HTR-8/SVneo (cell line): ENCODE data around the gene PDX1.

Experiments used
- DNase-seq: peaks from one replicate; pipeline ENCODE4 v3.0.0; 2011; ENCODE audit warnings: low spot score, mixed read lengths; ENCODE audit not compliant: insufficient read length
- FAIRE-seq: peaks from 2 replicates; lab custom pipeline; 2011; peaks lifted over from hg19 to GRCh38; lab: Jason Lieb, UNC

PDX1 gene

GRCh38 chr13:27967736-27968315 lies 48.0 kb downstream of the PDX1 start:
- DNase-seq (no peak), FAIRE-seq (no peak)

- DNase-seq: no peak
- FAIRE-seq: no peak
Measured at GRCh38 chr13:27968316-27969081, 48.7 kb downstream of the PDX1 start.

- DNase-seq: no peak
- no peak for FAIRE-seq
Measured at GRCh38 chr13:27969082-27969865, 49.5 kb downstream of the PDX1 start, which contains the start of gene CDX2. Gene CDX2, minus strand, starts transcription at chr13:27969315. Its CDS starts 309 bp downstream, at chr13:27969006.

GRCh38 chr13:27969866-27970229 lies 50.0 kb downstream of the PDX1 start:
- FAIRE-seq: no peak
- no peak for DNase-seq

GRCh38 chr13:27970382-27971235 lies 50.8 kb downstream of the PDX1 start:
- FAIRE-seq (no peak), DNase-seq (no peak)

- FAIRE-seq (no peak), DNase-seq (no peak)
Measured at GRCh38 chr13:27971236-27971645, 51.4 kb downstream of the PDX1 start.

GRCh38 chr13:27971776-27972477 lies 52.1 kb downstream of the PDX1 start:
- no peak for FAIRE-seq
- DNase-seq: no peak

GRCh38 chr13:27972478-27972820 lies 52.6 kb downstream of the PDX1 start:
- no peak for FAIRE-seq
- no peak for DNase-seq

GRCh38 chr13:27973291-27973690 lies 53.5 kb downstream of the PDX1 start:
- FAIRE-seq (no peak), DNase-seq (no peak)

GRCh38 chr13:27973961-27974662 lies 54.3 kb downstream of the PDX1 start:
- FAIRE-seq: no peak

More at GRCh38 chr13:27973961-27974662, 54.3 kb downstream of the PDX1 start:
- DNase-seq: no peak
